SK-N-SH treated with all-trans-retinoic acid at 6 μM for 48 hours (cell line): ENCODE measurements around the gene MED1.

Experiments
- ARNTL ChIP-seq: fragments of 450-650 bp; formaldehyde crosslinking; IDR thresholded peaks from 2 replicates; pipeline ENCODE4 v1.5.0; 2020; ENCODE audit warnings: low read depth, mild to moderate bottlenecking, moderate library complexity, borderline replicate concordance
- CSDC2 ChIP-seq: fragments of 250-450 bp; sonication (Bioruptor Pico); IDR thresholded peaks from 2 replicates; pipeline ENCODE4 v1.5.0; 2020; ENCODE audit warnings: mild to moderate bottlenecking, moderate library complexity
- ISL1 ChIP-seq: fragments of 250-450 bp; sonication (Bioruptor Pico); IDR thresholded peaks from 2 replicates; pipeline ENCODE4 v2.1.2; 2022; ENCODE audit warnings: mild to moderate bottlenecking, moderate library complexity
- RARB ChIP-seq: fragments of 250-450 bp; sonication (Bioruptor Pico); IDR thresholded peaks from 2 replicates; pipeline ENCODE4 v1.8.0; 2021; ENCODE audit warnings: mild to moderate bottlenecking, moderate library complexity
- TOX ChIP-seq: fragments of 250-450 bp; sonication (Bioruptor Pico); IDR thresholded peaks from 2 replicates; pipeline ENCODE4 v1.8.0; 2021; ENCODE audit warnings: mild to moderate bottlenecking, moderate library complexity, borderline replicate concordance
- ZC3H10 ChIP-seq: fragments of 250-450 bp; sonication (Bioruptor Pico); IDR thresholded peaks from 2 replicates; pipeline ENCODE4 v1.5.1; 2021; ENCODE audit warnings: mild to moderate bottlenecking, moderate library complexity
- ZFP30 ChIP-seq: fragments of 450-650 bp; formaldehyde crosslinking; IDR thresholded peaks from 2 replicates; pipeline ENCODE4 v1.5.0; 2022; ENCODE audit warnings: mild to moderate bottlenecking, moderate library complexity
- ZNF70 ChIP-seq: fragments of 450-650 bp; formaldehyde crosslinking; IDR thresholded peaks from 2 replicates; pipeline ENCODE4 v1.5.0; 2020; ENCODE audit warnings: mild to moderate bottlenecking, moderate library complexity
- ZNF8 ChIP-seq: fragments of 450-650 bp; formaldehyde crosslinking; IDR thresholded peaks from 2 replicates; pipeline ENCODE4 v1.5.0; 2020; ENCODE audit warnings: mild to moderate bottlenecking, moderate library complexity
- TF ChIP-seq, protein P1 (sequence below): fragments of 250-450 bp; sonication (Bioruptor Pico); IDR thresholded peaks from 2 replicates; pipeline ENCODE4 v1.8.0; 2020; ENCODE audit warnings: mild to moderate bottlenecking, moderate library complexity, borderline replicate concordance

DNA sequence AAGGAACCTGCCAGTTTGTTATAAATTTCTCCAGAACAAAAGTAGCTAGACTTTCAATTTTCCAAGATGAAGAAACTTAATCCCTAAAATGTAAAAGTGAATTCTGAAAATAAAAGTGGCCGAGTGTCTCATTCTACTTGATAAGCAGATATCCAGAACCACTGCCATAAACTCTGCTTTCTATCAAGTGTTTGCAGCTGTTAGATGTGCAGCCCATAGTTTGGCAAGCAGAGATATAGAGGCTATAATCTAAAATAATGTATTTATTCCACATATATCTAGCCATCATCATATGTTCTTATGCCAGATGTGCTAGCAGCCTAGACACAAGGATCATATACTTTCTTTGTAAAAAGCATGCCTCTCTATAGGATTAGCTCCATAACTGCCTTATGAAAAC lies 34.9 kb downstream of the MED1 start:
- no peak for TF ChIP-seq ZNF8 (CRISPR knock-in tag)
- no peak for TF ChIP-seq ISL1
- no peak for TF ChIP-seq ZNF70 (CRISPR knock-in tag)
- TF ChIP-seq ARNTL (CRISPR knock-in tag) = no peak
- no peak for TF ChIP-seq TOX
- no peak for TF ChIP-seq CSDC2
- TF ChIP-seq, protein P1, sequence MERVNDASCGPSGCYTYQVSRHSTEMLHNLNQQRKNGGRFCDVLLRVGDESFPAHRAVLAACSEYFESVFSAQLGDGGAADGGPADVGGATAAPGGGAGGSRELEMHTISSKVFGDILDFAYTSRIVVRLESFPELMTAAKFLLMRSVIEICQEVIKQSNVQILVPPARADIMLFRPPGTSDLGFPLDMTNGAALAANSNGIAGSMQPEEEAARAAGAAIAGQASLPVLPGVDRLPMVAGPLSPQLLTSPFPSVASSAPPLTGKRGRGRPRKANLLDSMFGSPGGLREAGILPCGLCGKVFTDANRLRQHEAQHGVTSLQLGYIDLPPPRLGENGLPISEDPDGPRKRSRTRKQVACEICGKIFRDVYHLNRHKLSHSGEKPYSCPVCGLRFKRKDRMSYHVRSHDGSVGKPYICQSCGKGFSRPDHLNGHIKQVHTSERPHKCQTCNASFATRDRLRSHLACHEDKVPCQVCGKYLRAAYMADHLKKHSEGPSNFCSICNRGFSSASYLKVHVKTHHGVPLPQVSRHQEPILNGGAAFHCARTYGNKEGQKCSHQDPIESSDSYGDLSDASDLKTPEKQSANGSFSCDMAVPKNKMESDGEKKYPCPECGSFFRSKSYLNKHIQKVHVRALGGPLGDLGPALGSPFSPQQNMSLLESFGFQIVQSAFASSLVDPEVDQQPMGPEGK (CRISPR knock-in tag) = no peak
- TF ChIP-seq ZFP30 = no peak
- no peak for TF ChIP-seq ZC3H10
- no peak for TF ChIP-seq RARB (CRISPR knock-in tag)
